COLO829 (cell line): Measurements from ENCODE around the gene TRIM49.
"Not testable (repeated sequence)": the region's sequence is repeated elsewhere in the genome, so short reads cannot be mapped to it uniquely, and the experiment has no call there.

Source experiments
- DNase-seq: peaks from one replicate; pipeline ENCODE4 v3.0.0; 2012; ENCODE audit warnings: low spot score

The TRIM49 gene, protein sequence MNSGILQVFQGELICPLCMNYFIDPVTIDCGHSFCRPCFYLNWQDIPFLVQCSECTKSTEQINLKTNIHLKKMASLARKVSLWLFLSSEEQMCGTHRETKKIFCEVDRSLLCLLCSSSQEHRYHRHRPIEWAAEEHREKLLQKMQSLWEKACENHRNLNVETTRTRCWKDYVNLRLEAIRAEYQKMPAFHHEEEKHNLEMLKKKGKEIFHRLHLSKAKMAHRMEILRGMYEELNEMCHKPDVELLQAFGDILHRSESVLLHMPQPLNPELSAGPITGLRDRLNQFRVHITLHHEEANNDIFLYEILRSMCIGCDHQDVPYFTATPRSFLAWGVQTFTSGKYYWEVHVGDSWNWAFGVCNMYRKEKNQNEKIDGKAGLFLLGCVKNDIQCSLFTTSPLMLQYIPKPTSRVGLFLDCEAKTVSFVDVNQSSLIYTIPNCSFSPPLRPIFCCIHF

DNA sequence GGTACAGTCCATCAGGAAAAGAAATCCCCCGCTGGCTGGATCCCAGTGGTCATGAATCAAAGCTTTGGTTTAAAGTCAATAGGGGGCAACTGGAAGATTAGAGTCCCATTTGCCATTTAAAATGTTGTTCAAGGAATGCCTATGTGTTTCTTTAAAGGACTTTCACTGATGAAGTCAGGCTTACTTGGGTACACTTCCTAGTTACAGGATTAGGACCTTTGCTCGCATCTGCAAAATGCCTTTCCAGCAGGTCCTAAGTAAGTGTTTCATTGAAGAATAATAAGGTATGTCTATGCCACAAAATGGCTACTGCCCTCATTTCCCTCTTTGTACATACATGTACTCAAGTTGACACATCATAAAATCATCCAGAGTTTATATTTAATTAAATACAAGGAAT is at the start of gene TRIM49:
Gene TRIM49 (minus strand): TSS at position 101 of the 400 bp plus-strand sequence. CDS start 4,106 bp downstream, outside the sequence.
- DNase-seq = not testable (repeated sequence)

DNA sequence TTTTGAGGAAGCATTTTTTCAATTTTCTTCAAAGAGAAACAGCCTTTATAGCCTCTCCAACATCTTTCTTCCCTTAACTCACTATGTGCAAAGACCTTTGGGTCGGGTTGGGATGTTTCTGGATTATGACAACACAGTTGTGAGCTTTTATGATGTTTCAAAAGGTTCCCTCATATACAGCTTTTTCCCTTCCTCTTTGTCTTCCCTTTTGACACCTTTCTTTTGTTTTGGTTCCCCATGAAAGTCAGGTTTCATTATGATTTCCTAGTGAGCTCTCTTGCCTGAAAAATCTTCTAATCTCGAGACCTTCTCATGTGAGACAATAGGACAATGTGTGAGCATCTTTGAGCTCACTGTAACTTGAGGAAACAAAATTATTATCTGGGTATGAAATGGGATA is 18.3 kb upstream of the TRIM49 start:
- not testable (repeated sequence) for DNase-seq

DNA sequence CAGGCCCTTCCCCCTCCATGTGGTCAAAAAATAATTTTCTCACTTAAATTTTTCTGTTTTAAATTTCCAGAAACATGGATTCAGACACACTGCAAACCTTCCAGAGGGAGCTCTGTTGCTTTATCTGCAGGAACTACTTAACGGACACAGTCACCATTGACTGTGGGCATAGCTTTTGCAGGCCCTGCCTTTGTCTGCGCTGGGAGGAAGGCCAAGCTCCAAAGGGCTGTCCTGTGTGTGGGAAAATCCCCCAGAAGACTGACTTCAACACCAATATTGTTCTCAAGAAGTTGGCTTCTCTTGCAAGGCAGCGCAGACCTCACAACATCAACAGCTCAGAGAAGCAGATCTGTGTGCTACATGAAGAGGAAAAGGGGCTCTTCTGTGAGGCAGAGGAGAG is 11.6 kb upstream of the TRIM49 start:
- DNase-seq = not testable (repeated sequence)

DNA sequence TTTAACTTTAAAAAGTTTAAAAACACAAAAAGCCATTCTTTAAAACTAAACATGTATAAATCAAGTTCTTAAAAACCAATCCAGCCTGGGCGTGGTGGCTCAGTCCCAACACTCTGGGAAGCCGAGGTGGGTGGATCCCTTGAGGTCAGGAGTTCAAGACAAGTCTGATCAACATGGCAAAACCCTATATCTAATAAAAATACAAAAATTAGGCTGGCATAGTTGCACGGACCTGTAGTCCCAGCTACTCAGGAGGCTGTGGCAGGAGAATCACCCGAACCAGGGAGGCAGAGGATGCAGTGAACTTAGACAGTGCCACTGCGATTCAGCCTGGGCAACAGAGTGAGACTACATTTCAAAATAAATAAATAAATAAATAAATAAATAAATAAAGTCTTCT is 5.2 kb upstream of the TRIM49 start:
- DNase-seq = not testable (repeated sequence)

DNA sequence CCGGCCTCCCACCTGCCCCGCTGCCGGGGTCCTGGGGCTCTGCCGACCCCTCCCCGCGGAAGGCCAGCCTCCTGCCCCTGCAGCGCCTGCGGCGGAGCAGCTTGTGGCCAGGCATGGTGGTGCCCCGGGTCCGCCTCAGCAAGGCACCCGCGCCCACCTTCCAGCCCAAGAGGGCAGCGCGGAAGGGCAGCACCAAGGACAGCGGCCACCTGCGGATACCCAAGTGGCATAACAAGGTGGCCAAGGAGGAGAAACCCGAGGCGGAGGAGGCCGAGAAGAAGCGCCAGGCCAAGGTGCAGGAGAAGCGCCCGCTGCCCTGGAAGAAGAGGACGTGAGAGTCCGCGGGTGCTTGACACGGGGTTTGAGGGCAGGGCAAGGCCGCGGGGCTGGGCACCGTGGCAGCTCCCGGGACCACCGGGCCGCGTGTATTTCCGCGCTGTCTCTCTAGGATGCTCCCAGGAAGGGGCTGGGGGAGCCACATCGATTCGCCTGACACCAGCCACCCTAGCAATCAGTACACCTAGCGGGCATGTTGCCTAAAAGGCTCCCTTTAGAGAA is 20.8 kb downstream of the TRIM49 start:
- DNase-seq = not testable (repeated sequence)

DNA sequence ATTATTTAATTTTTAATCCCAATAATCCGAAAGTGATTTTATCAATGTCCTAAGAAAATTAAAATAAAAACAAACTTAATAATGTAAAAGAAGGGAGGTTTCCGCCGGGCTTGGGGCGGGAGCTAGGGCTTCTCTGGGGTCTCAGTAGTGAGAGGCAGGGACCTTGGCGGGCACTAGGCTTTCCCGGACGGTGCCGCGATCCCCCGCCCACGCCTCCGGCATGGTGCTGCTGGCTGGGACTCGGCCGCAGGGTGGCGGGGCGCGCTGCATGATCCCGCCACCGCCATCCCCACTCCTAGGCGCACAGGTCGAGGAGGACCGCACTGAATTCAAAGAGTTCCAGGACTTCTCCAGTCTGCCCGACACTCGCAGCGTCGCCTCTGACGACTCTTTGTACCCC is 22.6 kb downstream of the TRIM49 start:
- DNase-seq = not testable (repeated sequence)

DNA sequence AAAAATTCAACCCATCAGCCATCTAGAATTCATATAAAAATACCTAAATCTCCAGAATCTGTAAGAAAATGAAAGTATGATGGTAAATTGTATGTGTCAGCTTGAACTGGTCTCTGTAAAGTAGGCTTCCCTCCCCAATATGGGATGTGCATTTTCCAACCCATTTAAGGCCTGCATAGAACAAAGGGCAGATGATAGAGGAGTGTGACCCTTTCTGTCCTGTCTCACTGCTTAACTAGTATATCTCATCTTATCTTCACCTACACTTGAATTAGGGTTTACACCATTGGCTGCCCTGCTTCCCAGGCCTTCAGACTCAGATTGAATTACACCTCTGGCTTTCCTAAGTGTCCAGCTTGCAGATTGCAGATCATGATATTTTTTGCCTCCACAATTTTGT is 57.6 kb downstream of the TRIM49 start:
- not testable (repeated sequence) for DNase-seq
